ENCODE data around the gene PPP1R3F.

- no peak for TF ChIP-seq POLR2AphosphoS5 (IDR thresholded peaks at IDR 0.05)
- no peak for TF ChIP-seq CTCF (IDR thresholded peaks at IDR 0.05)
- no peak for TF ChIP-seq POLR2A (IDR thresholded peaks at IDR 0.05)
- no peak for TF ChIP-seq EP300 (IDR thresholded peaks at IDR 0.05)
These were observed 16.5 kb downstream of the PPP1R3F start for GRCh38 chrX:49286136-49286535.
